Measurements from ENCODE around the gene RSL1D1.

DNA sequence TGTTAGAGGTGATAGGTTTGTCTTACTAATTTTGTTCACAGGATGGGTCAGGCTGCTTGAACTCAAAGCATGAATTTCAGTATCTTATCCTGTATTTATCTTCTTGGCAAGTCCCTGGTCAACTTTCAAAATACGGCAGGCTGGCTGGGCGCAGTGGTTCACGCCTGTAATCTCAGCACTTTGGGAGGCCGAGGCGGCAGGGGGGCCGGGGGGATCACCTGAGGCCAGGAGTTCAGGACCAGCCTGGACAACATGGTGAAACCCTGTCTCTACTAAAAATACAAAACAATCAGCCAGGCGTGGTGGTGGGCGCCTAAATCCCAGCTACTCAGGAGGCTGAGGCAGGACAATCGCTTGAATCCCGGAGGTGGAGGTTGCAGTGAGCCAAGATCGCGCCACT lies 25.0 kb upstream of the RSL1D1 start:
- no peak for TF ChIP-seq POLR2A (IDR thresholded peaks at IDR 0.05)
- TF ChIP-seq, protein P1, sequence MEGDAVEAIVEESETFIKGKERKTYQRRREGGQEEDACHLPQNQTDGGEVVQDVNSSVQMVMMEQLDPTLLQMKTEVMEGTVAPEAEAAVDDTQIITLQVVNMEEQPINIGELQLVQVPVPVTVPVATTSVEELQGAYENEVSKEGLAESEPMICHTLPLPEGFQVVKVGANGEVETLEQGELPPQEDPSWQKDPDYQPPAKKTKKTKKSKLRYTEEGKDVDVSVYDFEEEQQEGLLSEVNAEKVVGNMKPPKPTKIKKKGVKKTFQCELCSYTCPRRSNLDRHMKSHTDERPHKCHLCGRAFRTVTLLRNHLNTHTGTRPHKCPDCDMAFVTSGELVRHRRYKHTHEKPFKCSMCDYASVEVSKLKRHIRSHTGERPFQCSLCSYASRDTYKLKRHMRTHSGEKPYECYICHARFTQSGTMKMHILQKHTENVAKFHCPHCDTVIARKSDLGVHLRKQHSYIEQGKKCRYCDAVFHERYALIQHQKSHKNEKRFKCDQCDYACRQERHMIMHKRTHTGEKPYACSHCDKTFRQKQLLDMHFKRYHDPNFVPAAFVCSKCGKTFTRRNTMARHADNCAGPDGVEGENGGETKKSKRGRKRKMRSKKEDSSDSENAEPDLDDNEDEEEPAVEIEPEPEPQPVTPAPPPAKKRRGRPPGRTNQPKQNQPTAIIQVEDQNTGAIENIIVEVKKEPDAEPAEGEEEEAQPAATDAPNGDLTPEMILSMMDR (IDR thresholded peaks at IDR 0.05) = no peak

Measured in heart left ventricle (tissue), 13 donors.